ENCODE measurements around the gene NPB.
A peak's percentile ranks its signal among the peaks of the same experiment; 100 is the strongest.

NPB gene

DNA sequence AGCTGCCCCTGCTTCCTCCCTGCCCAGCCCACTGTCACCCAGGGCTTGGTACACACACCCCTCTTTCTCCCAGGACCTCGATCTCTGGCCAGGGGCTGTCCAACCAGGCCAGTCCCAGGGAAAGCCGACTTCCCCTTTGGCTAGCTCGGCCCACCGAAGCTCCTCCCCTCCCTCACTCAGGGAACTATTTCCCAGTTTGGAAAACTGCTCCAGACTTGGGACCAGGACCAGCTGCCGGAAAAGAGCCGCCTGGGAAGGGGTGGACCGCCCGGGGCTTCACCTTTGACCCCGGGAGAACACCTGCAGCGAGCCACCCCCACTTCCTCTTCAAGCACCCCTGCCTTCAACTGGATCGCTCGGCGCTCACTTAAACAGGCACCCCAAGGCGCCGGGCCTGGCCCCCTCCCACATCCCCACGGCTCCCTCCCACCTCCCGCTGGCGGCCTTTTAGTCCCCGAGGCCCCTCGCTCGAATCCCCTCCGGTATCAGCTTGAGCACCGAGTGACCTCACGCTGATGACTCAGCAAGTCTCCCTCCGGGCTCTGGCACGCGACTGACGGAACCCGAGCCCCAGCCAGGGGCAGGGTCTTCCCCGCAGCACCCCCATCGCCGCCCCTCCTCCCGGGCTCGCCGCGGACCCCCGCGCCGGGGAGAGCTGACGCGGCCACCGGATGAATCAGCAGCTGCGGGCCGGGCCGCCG, 24.6 kb downstream of the NPB start:
- TF ChIP-seq EP300 (IDR thresholded peaks at IDR 0.05; ENCODE audit: borderline replicate concordance) (peak; percentile 36), CEBPB (IDR thresholded peaks at IDR 0.05) (no peak), NFIC (IDR thresholded peaks at IDR 0.05) (no peak), FOXM1 (IDR thresholded peaks at IDR 0.05; ENCODE audit: borderline replicate concordance, low read depth) (no peak), YY1 (IDR thresholded peaks at IDR 0.05; ENCODE audit: low read depth) (no peak), TCF12 (IDR thresholded peaks at IDR 0.05; ENCODE audit: low read depth) (peak; percentile 55), TEAD4 (IDR thresholded peaks at IDR 0.05) (no peak; the same call in 1 of the 2 replicates), ZBTB7A (IDR thresholded peaks at IDR 0.05; ENCODE audit: low read depth) (peak; percentile 73), TAF1 (IDR thresholded peaks at IDR 0.05; ENCODE audit: low read depth) (peak; percentile 40; the same call in 1 of the 2 replicates), EGR1 (IDR thresholded peaks at IDR 0.05) (no peak), CREB1 (IDR thresholded peaks at IDR 0.05; ENCODE audit: low read depth) (no peak), RAD21 (IDR thresholded peaks at IDR 0.05; ENCODE audit: low read depth) (no peak)
- TF ChIP-seq, protein P1, sequence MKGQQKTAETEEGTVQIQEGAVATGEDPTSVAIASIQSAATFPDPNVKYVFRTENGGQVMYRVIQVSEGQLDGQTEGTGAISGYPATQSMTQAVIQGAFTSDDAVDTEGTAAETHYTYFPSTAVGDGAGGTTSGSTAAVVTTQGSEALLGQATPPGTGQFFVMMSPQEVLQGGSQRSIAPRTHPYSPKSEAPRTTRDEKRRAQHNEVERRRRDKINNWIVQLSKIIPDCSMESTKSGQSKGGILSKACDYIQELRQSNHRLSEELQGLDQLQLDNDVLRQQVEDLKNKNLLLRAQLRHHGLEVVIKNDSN (IDR thresholded peaks at IDR 0.05), result no peak
- TF ChIP-seq, protein P2, sequence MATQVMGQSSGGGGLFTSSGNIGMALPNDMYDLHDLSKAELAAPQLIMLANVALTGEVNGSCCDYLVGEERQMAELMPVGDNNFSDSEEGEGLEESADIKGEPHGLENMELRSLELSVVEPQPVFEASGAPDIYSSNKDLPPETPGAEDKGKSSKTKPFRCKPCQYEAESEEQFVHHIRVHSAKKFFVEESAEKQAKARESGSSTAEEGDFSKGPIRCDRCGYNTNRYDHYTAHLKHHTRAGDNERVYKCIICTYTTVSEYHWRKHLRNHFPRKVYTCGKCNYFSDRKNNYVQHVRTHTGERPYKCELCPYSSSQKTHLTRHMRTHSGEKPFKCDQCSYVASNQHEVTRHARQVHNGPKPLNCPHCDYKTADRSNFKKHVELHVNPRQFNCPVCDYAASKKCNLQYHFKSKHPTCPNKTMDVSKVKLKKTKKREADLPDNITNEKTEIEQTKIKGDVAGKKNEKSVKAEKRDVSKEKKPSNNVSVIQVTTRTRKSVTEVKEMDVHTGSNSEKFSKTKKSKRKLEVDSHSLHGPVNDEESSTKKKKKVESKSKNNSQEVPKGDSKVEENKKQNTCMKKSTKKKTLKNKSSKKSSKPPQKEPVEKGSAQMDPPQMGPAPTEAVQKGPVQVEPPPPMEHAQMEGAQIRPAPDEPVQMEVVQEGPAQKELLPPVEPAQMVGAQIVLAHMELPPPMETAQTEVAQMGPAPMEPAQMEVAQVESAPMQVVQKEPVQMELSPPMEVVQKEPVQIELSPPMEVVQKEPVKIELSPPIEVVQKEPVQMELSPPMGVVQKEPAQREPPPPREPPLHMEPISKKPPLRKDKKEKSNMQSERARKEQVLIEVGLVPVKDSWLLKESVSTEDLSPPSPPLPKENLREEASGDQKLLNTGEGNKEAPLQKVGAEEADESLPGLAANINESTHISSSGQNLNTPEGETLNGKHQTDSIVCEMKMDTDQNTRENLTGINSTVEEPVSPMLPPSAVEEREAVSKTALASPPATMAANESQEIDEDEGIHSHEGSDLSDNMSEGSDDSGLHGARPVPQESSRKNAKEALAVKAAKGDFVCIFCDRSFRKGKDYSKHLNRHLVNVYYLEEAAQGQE (IDR thresholded peaks at IDR 0.05; ENCODE audit: low read depth), result 0 out of 2 replicates have a peak, but pooled peaks have one; percentile 11
- TF ChIP-seq, protein P3, sequence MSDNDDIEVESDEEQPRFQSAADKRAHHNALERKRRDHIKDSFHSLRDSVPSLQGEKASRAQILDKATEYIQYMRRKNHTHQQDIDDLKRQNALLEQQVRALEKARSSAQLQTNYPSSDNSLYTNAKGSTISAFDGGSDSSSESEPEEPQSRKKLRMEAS (IDR thresholded peaks at IDR 0.05), result peak; percentile 37

DNA sequence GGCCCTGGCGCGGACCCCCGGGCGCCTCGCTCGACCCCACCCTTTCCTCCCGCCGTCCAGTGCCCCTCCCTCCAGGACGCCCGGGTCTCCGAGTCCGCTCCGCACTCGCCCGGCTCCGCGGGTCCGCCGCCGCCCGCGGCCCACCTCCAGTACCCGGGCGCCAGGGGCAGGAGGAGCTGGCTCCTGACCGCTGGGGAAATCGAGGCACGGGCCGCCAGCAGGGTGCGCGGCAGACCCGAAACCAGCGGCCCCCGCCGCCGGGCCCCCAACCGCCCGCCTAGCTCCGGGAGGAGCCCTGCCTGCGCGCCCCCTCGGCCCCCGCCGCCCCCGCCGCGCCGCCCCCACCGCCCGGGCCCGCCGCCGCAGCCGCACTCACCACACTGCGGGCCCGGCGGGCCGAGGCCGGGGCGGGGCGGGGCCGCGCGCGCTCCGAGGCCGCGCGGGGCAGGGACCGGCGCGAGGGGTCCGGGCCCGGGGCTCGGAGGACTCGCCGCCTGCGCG, 25.2 kb downstream of the NPB start:
- TF ChIP-seq RAD21 (IDR thresholded peaks at IDR 0.05; ENCODE audit: low read depth), result no peak
- TF ChIP-seq TEAD4 (IDR thresholded peaks at IDR 0.05), result no peak
- TF ChIP-seq, protein P2 (IDR thresholded peaks at IDR 0.05; ENCODE audit: low read depth), result no peak
- TF ChIP-seq ZBTB7A (IDR thresholded peaks at IDR 0.05; ENCODE audit: low read depth), result no peak
- no peak for TF ChIP-seq CREB1 (IDR thresholded peaks at IDR 0.05; ENCODE audit: low read depth)
- TF ChIP-seq EP300 (IDR thresholded peaks at IDR 0.05; ENCODE audit: borderline replicate concordance), result no peak
- TF ChIP-seq, protein P3 (IDR thresholded peaks at IDR 0.05), result no peak
- no peak for TF ChIP-seq TCF12 (IDR thresholded peaks at IDR 0.05; ENCODE audit: low read depth)
- no peak for TF ChIP-seq EGR1 (IDR thresholded peaks at IDR 0.05)

DNA sequence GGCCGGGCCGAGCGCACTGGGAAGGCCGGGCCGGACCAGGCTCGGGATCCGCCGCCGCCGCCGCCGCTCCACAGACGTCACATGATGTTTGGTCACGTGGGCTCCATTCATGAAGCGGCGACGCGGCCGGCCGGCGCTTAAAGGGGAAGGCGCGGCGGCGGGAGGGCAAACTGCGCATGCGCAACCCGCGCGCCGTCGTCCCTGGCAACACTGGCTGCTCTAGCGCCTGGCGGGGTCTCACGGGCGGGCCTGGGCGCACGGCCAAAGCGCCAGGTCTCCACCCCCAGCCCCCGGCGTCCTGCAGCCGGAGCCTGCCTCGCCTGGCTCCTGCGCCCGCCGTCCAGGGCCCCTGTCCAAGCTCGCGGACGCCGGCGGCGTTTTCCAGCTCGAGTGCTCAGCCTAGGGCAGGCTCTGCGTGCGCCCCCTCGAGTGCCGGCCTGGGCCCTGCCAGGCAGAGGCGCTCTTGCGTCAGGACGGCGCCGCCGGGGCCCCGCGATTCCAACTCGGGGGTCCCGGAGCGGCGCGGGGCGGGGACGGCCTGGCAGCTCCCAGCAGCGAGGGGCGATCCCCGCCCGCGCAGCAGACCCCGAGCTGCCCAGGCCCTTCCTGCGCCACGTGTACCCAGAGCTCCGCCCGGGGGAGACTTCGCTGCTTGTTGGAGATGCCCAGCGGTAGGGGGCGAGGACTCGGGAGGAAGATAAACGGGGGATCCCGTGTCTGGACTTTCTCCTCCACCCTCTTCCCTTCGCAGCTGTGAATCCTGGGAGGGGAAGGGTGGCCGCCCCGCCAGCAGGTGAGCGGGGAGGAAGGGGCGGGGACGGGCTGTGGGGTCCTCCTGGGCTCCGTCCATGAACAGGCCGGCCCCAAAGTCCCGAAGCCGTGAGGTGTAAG, 25.9 kb downstream of the NPB start, which contains the start of gene MAFG:
TSS of gene MAFG (minus strand) at position 83 of the 891 bp plus-strand sequence. CDS start 4,550 bp downstream, outside the sequence.
- TF ChIP-seq CREB1 (IDR thresholded peaks at IDR 0.05; ENCODE audit: low read depth), result peak; percentile 59; the same call in 1 of the 2 replicates
- TF ChIP-seq EP300 (IDR thresholded peaks at IDR 0.05; ENCODE audit: borderline replicate concordance), result no peak
- TF ChIP-seq ZBTB7A (IDR thresholded peaks at IDR 0.05; ENCODE audit: low read depth), result peak; percentile 90
- peak; percentile 46; the same call in 1 of the 2 replicates for TF ChIP-seq TAF1 (IDR thresholded peaks at IDR 0.05; ENCODE audit: low read depth)
- TF ChIP-seq EGR1 (IDR thresholded peaks at IDR 0.05), result 0 out of 2 replicates have a peak, but pooled peaks have one; percentile 16
- TF ChIP-seq, protein P1 (IDR thresholded peaks at IDR 0.05), result peak; percentile 98
- TF ChIP-seq YY1 (IDR thresholded peaks at IDR 0.05; ENCODE audit: low read depth), result peak; percentile 15; the same call in 1 of the 2 replicates
- no peak for TF ChIP-seq RAD21 (IDR thresholded peaks at IDR 0.05; ENCODE audit: low read depth)
- TF ChIP-seq NFIC (IDR thresholded peaks at IDR 0.05), result peak; percentile 84
- TF ChIP-seq, protein P2 (IDR thresholded peaks at IDR 0.05; ENCODE audit: low read depth), result 0 out of 2 replicates have a peak, but pooled peaks have one; percentile 24
- no peak for TF ChIP-seq TCF12 (IDR thresholded peaks at IDR 0.05; ENCODE audit: low read depth)
- TF ChIP-seq CEBPB (IDR thresholded peaks at IDR 0.05), result no peak
- TF ChIP-seq FOXM1 (IDR thresholded peaks at IDR 0.05; ENCODE audit: borderline replicate concordance, low read depth), result no peak
- no peak for TF ChIP-seq TEAD4 (IDR thresholded peaks at IDR 0.05)
- TF ChIP-seq, protein P3 (IDR thresholded peaks at IDR 0.05), result peak; percentile 73

All from Ishikawa (cell line).